NCI-H1436 (cell line): Measurements from ENCODE around the gene TMCO4.

ENCODE experiments used
- DNase-seq: peaks from one replicate; lab custom pipeline; 2025; lab: John Stamatoyannopoulos, UW

TMCO4 gene

DNA sequence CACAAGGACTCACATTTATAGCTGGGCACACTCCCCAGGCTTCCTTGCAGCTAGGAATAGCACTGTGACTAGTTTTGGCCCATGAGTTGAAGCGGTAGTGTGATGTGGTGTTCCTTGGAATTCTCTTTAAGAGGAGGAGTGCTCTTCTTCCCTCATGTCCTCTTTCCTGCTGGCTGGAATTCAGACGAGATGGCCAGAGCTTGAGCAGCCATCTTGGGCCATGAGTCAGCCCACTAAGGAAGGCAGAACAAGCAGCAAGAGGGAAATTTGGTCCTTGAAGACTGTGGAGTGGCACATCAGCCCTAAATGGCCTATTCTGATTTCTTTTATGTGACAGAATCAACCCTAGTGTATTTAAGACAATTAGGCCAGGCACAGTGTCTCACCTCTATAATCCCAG lies 115.0 kb downstream of the TMCO4 start:
- DNase-seq = no peak

DNA sequence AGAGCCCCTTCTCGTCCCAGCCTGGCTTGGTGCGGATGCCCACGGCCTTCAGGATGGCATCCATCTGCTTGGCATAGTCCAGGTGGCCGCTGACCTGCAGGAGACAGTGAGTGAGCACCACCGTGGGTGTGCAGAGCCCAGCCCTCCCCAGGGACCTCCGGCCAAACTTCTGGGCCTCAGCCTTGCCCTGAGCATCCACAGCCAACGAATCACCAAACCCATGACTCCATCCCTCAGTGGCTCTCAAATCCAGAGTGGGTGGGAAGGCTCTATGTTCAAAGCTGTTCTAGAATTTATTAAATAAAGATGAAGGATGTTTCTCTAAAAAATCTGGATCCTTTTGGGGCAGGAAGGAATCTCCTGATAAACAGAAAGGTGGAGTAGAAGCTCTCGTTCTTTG lies 116.4 kb downstream of the TMCO4 start:
- DNase-seq = no peak

DNA sequence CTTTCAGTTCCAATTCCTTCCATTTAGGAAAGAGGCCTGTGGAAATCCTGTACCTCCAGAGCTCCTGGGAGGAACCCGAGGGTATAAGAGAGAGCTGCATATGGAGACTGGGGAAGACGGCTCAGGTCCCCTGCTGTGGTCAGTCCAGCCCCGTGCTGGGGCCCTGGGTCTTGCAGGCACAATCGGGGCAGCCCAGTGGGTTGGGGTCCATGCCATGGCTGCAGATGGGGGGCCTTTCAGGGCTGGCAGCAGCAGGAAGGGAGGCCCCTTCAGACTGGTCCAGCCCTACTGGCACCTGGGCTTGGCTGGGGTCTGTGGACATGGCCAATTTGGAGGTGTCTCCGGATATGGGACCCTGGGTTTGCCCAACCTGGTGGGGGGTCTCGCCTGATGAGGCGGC lies 116.8 kb downstream of the TMCO4 start:
- DNase-seq = no peak

DNA sequence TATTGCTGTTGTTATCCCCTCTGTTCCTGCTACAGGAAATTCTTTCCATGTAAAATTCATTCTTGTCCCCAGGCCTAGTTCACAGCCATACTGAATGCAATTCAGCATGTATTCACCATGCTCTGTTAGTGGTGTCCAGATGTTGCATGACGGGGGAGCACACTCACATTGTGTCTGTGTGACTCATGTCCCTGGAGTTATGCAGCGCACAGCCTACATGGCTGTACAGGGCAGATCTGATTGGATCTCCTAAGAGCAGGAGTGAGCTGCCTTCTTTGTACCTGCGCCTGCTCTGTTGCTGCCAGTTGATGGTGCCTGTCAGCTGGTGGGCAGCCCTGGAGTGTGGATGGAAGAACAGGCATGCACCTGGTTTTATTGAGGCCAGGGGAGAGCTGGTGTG lies 117.5 kb downstream of the TMCO4 start:
- no peak for DNase-seq

DNA sequence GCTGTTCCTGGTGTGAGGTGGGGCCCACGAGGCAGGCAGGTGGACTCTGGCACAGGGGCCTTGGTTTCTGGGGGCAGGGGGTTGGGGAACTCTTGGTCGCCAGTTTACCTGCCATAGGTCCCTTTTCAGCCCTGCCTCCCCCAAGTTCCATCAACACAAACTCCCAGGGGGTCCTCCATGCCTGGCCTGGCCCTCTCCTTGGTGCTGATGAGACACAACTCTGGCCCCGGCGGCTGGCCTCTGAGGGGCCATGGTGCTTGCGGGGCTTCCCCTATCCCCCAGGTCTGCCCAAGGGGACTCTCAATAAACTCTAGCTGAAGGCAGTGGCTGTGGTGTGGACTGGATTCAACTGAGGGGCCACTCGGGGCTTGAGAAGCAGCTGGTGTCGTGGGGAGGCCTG lies 119.1 kb downstream of the TMCO4 start:
- DNase-seq = no peak

DNA sequence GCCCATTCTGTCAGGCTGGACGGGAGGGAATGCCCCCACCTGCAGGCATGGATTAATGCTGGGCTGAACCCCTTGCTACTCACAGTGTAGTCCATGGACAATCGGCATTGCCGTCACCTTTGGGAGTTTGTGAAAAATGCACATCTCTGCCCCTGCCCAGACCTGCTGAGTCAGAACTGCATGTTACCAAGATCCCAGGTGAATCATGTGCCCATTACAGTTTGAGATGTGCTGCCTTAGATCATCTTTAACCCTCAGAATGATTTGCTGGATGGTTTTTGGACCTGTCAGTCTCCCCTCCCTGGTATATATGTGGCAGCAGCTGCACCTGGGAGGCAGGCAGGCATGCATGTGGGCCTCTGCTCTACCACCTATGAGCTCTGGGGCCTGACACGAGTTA lies 120.0 kb downstream of the TMCO4 start:
- DNase-seq = no peak

DNA sequence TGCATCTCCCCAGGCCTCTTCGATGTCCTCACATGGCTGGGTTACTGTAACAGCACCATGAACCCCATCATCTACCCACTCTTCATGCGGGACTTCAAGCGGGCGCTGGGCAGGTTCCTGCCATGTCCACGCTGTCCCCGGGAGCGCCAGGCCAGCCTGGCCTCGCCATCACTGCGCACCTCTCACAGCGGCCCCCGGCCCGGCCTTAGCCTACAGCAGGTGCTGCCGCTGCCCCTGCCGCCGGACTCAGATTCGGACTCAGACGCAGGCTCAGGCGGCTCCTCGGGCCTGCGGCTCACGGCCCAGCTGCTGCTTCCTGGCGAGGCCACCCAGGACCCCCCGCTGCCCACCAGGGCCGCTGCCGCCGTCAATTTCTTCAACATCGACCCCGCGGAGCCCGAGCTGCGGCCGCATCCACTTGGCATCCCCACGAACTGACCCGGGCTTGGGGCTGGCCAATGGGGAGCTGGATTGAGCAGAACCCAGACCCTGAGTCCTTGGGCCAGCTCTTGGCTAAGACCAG lies 120.7 kb downstream of the TMCO4 start:
- DNase-seq = no peak

DNA sequence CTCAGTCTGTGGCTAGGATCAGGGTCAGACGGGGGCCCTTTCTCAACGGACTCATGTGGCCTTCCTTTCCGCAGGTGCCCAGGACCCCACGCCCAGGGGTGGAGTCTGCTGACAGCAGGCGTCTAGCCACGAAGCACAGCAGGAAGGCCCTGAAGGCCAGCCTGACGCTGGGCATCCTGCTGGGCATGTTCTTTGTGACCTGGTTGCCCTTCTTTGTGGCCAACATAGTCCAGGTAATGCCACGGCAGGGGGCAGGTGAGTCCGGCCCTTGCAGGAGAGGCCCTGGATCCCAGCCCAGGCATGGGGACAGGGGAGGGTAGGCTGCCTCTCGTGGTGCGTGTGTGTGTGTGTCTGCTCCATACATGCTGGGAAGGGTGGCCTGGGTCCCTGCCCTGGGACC lies 121.2 kb downstream of the TMCO4 start:
- no peak for DNase-seq

DNA sequence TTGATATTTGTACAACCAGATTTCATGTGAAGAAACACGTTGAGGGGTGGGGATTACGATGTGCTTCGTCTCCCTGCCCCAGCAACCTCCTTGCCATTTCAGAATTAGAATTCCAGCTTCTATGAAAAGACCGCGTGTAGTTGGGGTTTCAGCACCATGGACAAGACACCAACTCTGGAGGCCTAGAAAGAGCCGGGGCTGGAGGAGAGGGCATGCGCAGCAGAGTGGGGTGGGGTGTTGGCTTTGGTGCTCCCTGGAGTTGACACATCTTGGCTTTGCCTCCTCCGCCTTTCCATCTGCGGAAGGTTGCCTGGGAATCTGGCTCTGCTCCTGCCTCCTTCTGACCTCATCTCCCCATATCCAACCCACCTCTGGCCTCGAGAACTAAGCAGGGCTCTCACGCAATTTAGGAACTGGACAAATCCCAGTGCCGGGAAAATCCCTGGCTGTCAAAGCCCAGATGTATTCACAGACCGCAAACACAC lies 123.2 kb downstream of the TMCO4 start:
- DNase-seq = no peak

DNA sequence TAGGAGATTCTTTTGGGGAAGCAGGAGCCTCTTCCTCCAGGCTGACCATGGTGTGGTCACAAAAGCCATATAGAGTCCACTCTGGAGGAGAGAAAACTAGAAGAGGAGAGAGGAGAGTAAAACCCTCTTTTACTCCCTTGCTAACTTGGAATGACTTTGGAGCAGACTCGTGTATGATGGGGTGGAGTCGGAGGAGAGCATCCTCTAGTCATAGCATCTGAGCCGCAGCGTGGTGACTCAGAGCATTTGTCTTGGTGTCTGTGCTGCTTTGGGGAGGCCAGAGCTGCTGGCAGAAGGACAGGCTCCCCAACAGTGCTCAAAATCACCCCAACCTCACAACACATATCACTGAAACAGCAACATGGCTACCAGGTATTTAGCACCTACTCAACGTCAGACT lies 123.9 kb downstream of the TMCO4 start:
- DNase-seq = no peak

DNA sequence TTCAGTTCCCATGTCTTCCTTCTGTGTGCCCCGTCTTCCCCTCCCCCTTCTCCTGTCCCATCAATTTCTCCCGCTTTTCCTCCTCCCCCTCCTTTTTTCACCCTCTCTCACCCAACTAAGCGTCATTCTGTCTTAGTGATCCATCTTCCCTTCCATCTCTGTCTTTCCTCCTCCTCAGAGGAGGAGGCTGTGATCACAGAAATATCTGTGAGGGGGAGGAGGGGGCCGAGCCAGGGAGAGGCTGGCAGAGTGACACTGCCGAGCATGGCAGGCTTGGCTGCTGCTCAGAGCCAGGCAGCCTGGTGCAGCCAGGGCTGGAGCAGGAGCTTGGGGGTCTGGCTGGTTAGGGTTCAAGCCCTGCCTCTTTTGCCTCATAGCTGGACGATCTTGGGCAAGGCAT lies 127.5 kb downstream of the TMCO4 start:
- no peak for DNase-seq

DNA sequence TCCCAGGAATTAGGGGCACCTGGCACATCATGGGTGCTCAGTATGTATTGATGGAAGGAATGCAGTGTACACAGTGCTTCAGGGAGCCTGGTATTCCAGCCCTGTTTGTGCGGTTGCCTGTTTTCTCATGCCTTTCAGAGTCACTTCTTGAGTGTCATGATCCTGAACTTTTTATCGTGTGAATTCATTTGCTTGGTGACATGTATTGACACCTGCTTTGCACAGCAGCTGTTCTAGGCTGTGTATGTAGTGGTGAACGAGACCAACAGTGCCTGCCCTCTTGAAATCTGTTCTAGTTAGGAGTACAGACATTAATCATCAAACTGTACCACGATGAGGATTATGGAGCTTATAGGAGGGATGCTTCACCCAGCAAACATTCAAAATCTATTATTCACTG lies 128.9 kb downstream of the TMCO4 start:
- no peak for DNase-seq

DNA sequence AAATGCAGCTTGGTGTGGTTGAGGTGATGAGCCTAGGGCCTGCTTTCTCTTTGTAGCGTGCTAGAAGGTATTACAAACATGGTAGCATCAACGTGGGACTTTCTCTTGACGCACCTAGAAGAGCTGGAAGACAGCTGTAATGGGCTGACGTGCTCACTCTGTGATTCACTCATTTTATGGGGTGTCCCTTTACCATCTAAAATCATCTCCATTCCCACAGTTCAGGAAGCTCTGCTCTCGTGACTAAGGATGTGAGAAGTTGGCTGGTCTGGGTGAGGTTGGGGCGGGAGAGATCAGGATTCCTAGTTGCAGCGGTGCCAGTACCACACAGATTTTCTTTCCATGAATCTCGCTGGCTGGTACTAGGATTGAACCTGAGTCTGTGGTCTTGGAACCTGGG lies 130.8 kb downstream of the TMCO4 start:
- DNase-seq = no peak

DNA sequence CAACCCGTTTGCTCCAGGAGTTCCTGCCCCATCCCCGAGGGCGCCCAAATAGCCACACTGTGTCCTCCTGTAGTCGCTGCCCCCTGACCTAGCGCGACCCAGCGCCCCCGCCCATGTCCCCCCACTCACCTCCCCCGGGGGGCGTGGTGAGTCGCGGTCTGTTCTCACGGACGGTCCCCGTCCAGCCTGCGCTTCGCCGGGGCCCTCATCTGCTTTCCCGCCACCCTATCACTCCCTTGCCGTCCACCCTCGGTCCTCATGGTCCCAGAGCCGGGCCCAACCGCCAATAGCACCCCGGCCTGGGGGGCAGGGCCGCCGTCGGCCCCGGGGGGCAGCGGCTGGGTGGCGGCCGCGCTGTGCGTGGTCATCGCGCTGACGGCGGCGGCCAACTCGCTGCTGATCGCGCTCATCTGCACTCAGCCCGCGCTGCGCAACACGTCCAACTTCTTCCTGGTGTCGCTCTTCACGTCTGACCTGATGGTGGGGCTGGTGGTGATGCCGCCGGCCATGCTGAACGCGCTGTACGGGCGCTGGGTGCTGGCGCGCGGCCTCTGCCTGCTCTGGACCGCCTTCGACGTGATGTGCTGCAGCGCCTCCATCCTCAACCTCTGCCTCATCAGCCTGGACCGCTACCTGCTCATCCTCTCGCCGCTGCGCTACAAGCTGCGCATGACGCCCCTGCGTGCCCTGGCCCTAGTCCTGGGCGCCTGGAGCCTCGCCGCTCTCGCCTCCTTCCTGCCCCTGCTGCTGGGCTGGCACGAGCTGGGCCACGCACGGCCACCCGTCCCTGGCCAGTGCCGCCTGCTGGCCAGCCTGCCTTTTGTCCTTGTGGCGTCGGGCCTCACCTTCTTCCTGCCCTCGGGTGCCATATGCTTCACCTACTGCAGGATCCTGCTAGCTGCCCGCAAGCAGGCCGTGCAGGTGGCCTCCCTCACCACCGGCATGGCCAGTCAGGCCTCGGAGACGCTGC lies 133.9 kb downstream of the TMCO4 start:
- no peak for DNase-seq

DNA sequence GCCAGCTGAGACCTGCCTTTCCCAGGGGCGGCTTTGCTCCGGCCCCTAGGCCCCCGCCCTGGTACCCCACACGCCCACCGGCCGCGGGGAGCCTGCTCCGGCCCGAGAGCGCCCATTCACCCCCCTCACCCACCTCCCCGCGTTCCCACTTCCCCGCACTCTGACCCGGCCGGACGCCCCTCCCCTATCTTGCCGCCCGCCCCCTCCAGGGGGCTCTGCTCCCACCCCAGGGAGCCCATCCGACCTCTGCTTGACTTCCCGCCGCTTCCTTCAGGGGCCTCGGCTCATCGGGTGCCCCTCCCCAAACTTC lies 134.6 kb downstream of the TMCO4 start:
- no peak for DNase-seq

DNA sequence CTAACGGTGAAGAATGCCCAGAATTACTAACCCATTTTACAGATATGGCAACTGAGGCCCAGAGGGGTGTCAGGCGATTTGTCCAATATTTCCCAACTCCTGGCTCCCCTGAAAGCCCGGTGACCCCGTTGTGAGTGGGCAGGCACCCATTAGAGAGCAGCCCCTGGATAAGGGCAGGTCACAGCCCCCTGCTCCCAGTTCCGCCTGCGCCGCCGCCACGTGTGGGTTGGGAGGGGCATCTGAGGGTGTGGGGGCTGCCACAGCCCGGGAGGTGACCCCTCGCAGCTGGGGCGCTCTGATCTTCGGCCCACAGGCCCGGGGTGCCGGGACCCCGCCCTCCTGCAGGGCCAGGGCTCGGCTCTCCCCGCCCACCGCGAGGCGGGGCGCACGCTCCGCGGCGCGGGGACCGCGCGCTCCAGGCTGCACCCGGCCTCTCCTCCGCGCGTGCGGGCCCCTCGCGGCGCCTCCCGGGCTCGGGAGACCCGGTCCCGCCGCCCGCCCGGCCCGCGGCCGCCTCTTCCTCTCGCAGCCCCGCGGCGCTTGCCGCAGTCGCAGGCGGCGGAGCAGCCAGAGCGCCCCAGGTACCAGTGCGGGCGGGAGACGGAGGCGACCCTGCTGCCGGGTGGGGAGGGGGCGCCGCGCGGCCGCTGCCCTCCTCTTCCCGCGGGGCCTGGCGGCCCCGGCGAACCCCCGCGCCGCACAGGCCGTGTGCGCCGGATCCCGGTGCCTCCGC lies 135.1 kb downstream of the TMCO4 start, which contains the start of gene HTR6:
Gene HTR6, plus strand, starts transcription at position 423 of the 733 bp plus-strand sequence. CDS start 879 bp downstream, outside the sequence.
- DNase-seq = peak; percentile 34

DNA sequence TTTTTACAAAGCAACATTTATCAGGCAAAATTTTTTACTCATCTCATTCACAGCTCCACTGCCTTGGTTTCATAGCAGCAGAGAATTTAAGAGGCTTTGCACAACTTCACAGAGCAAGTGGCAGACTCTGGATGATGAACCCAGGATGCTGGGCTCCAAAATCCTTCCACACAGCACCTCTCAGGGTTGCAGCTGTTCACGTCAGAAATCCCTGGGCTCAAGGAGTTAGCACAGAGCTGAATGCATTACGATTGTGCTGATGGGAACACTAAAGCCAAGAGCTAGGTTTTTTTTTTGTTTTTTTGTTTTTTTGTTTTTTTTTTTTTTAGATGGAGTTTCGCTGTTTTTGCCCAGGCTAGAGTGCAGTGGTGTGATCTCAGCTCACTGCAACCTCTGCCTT lies 137.4 kb downstream of the TMCO4 start:
- no peak for DNase-seq

DNA sequence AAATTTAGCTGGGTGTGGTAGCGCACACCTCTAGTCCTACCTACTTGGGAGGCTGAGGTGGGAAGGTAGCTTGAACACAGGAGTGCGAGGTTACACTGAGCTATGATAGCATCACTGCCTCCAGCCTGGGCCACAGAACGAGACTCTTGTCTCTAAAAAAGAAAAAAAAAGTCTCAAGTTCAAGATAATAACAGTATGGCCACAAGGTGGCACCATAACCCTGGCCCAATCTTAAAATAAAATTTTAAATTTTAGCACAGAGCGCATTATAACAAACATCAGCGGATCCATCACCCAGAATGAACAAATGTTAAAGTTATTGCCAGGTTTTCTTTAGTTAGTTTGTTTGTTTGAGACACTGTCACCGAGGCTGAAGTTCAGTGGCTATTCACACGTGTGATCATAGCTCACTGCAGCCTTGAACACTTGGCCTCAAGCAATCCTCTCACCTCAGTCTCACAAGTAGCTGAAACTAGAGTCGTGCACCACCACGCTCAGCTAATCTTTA lies 137.9 kb downstream of the TMCO4 start:
- DNase-seq = peak; percentile 19

DNA sequence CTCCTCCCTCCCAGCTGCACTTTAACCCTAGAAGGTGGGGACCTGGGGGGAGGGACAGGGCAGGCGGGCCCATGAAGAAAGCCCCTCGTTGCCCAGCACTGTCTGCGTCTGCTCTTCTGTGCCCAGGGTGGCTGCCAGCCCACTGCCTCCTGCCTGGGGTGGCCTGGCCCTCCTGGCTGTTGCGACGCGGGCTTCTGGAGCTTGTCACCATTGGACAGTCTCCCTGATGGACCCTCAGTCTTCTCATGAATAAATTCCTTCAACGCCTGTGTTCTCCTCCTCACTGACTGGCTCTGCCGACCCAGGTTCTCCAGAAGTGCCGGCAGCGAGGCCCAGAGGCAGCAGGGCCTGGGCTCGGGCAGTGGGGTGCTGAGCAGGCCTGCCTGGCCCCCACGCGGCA lies 141.5 kb downstream of the TMCO4 start:
- no peak for DNase-seq

DNA sequence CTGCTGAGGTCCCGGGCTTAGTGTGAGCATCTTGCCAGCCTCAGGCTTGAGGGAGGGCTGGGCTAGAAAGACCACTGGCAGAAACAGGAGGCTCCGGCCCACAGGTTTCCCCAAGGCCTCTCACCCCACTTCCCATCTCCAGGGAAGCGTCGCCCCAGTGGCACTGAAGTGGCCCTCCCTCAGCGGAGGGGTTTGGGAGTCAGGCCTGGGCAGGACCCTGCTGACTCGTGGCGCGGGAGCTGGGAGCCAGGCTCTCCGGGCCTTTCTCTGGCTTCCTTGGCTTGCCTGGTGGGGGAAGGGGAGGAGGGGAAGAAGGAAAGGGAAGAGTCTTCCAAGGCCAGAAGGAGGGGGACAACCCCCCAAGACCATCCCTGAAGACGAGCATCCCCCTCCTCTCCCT lies 142.2 kb downstream of the TMCO4 start:
- DNase-seq = no peak

DNA sequence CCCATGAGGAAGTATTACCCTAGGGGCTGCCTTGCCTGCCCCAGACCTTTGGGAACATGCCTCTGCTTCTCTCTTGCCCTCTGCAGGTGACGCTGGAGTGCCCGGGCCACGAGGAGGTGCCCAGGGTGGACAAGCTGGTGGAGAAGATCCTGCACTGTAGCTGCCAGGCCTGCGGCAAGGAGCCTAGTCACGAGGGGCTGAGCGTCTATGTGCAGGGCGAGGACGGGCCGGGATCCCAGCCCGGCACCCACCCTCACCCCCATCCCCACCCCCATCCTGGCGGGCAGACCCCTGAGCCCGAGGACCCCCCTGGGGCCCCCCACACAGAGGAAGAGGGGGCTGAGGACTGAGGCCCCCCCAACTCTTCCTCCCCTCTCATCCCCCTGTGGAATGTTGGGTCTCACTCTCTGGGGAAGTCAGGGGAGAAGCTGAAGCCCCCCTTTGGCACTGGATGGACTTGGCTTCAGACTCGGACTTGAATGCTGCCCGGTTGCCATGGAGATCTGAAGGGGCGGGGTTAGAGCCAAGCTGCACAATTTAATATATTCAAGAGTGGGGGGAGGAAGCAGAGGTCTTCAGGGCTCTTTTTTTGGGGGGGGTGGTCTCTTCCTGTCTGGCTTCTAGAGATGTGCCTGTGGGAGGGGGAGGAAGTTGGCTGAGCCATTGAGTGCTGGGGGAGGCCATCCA lies 142.8 kb downstream of the TMCO4 start:
- DNase-seq = no peak

DNA sequence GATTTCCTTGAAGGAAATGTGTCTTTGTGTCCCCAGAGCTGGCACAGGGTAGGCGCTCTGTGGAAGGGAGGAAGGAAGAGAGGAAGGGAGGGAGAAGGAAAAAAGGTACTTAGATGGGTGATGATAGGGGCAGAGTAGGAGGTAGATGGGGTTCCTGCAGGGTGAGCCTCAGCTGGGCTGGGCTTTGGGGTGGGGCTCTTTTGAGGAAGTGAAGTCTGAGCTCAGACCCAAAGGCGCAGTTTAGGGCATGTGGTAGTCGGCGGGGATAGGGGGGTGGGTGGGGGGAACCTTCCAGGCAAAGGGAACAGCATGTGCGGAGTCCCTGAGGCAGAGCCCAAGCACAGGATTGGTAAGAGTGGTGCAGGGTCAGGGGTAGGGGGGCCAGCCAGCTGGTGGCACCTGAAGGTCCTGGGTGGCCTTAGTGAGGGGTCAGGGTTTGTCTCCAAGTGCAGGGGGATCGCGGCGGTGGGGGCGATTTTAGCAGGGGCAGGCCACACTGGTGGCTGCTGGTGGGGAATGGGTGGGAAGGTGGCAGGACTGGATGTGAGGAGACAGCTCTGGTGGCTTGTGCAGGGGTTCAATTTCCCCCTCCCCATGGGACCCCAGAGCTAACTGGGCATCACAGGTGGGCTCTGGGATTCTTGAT lies 143.5 kb downstream of the TMCO4 start:
- no peak for DNase-seq
